Measurements from ENCODE around the gene PNMA6F.
"Not testable (repeated sequence)": the region's sequence is repeated elsewhere in the genome, so short reads cannot be mapped to it uniquely, and the experiment has no call there.

Gene PNMA6F

DNA sequence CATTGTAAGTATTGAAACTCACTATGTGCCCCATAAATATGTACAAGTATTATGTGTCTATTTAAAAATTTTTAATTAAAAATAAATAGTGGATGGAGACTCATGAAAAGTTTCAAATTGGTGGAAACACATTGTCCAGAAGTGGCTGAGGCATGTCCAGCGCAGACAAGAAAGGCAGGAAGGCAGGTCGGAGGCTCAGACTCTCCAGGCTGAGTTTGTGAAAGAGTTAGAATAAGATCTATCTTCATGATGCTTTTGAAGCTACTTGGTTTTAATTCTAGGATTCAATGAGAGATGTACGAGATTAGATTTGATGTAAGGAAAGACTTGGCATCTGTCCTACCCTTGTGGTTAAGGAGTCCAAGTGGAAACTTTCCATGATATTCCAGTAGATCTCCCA, 19.8 kb downstream of the PNMA6F start:
- no peak for DNase-seq

DNA sequence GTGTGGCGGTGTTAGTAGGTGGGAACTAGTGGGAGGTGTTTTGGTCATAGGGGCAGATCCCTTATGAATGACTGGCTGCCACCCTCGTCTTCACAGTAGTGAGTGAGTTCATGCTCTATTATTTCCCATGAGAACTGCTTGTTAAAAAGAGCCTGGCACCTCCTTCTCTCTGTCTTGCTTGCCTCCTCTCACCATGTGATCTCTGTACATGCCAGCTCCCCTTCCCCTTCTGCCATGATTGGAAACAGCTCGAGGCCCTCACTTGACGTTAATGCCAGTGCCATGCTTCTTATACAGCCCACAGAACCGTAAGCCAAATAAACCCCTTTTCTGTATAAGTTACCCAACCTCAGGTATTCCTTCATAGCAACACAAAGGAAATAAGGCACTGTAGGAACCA, 21.7 kb downstream of the PNMA6F start:
- no peak for DNase-seq

DNA sequence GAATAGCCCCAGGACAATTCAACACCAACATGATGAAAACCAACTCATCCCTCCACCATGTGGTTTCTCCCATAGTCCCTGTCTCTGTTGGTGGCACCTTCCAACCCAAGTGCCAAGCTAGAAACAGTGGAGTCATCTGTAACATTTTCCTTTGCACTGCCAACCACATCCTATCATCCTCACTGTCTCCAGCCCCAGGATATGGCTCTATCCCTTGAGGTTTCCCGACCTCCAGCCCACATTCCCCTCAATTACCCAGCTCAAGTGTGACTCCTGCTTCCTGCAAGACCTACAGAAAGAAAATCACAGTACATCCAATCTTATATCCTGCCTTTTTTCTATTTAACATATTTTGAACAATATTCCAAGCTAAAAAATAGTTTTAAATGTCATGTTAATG, 24.2 kb downstream of the PNMA6F start:
- DNase-seq = no peak

DNA sequence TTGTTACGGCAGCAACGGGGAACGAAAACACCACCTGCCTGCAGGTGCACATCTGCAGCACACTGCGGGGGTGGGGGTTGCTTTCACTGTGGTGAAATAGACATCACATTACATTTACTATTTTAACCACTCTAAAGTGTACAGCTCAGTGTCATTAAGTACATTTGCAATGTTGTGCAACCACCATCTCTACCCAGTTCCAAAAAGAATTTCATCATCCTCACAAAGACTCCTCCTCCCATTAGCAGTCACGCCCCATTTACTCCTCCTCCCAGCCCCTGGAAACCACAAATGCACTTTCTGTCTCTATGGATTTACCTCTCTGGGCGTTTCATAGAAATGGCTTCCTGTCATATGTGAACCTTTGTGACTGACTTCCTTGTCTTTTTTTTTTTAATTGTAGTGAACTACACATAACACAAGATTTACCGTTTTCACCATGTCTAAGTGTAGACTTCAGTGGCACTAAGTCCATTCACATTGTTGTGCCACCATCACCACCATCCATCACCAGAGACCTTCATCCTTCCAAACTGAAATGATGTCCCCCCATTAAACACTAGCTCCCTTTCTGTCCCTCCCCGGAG, 28.0 kb downstream of the PNMA6F start:
- DNase-seq = not testable (repeated sequence)

DNA sequence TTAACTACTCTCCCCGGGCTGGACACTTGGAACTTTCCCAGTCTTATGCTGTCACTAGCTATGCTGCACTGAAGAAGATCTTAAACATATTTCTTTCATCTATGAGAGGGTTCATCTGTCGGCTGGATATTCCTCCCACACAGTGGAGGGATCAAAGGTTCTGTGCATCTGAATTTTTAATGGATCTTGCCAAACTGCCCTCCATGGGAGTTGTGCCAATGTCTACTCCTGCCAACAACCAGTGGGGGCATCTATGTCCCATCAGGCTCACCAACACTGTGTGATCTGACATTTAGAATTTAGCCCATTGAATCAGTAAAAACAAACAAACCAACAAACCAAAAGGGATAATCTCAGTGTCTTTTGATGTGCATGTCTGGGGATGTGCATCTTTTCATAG, 32.8 kb downstream of the PNMA6F start:
- DNase-seq = not testable (repeated sequence)

DNA sequence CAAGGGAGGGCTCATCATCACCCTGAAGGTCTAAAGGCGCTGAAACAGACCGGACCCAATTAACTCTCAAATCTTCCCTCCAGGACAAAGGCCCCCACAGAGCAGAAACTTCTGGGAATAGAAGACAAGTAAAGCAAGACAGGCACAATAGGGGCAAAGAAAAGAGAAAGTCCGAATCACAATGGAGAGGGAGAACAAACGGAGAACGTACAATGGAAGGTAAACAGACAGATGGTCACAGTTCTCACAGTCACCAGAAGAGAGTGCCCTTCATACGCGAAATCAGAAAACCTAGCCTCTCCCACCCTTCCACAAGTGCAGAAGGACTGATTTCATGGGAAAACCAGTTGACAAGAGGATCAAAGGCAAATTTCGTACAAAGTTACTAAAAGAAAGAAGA, 35.9 kb downstream of the PNMA6F start:
- not testable (repeated sequence) for DNase-seq

DNA sequence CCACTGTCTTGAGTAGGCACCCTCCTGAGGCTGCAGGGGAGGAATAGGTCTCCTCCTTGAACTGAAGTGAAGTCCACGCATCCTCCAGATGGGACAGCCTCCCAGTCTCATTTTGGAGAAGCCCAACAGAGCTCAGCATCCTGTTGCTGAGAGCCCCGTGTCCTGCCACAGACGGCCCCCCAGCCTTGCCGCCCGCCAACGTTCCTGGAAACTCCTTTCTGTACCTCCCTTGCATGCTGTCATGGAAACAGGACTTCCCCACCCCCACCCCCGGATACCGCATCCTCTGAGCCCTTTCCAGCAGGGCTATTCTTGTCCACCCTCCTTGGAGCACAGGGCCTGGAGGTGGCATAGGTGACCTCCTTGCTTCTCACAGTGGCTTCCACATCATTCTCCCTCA, 37.6 kb downstream of the PNMA6F start:
- DNase-seq = not testable (repeated sequence)

DNA sequence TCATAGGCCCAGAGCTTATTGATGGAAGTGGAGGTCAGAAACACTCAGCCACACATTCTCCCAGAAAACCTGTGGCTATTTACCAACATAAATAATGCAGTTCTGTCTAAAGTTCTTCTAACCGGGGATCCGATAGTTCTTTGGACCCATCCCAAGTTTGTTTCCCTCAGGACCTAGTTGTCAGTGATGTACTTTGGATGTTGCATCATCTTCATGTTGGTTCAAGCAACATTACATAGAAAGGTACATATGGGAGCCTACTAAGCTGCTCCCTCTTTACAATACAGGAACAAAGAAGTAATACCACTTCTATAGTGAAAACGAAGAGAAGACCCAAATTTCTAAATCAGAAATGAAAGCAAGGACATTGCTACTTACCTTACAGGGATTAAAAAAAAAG, 39.8 kb downstream of the PNMA6F start:
- DNase-seq = not testable (repeated sequence)

DNA sequence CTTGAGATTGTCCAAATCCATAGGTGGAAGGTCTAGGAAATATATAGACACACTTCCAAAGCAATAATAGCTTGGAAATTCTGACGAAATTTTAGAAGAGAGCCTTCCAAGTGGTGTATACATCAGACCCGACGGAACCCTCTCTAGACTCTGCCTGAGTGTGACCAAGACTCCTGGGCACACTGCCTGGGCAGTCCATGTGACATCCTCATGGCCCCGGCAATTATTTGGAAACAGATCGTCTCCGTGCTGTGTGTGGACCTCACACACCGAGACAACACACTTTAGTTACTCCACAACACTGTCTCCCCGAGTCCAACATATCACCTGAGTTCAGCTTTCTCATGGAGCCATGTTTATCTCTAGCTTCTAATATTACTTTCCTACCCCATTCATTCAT, 42.3 kb downstream of the PNMA6F start:
- DNase-seq = not testable (repeated sequence)

DNA sequence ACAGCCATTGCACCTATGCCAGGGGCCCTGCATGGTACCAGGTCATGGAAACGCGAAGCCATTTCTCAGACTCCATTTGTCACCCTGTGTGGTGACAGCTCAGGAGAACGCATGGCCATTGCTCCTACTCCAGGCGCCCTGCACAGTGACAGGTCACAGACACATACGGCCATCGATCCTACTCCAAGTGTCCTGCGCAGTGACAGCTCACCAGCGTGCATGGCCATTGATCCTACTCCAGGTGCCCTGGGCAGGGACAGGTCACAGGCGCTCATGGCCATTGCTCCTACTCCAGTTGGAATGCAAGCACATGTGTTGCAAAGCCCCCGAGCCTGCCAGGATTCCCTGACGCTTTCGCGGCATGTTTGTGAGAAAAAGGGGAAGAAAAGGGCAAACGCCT, 45.5 kb downstream of the PNMA6F start:
- not testable (repeated sequence) for DNase-seq

DNA sequence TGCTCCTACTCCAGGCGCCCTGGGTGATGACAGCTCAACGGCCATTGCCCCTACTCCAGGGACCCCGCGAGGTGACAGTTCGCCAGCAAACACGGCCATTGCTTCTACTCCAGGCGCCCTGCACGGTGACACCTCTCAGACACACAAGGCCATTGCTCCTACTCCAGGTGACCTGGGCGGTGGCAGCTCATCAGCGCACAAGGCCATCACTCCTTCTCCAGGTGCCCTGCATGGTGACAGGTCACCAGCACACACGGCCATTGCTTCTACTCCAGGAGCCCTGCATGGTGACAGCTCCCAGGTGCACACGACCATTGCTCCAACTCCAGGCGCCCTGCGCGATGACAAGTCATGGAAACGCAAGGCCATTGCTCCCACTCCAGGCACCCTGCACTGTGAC, 46.1 kb downstream of the PNMA6F start:
- DNase-seq = not testable (repeated sequence)

DNA sequence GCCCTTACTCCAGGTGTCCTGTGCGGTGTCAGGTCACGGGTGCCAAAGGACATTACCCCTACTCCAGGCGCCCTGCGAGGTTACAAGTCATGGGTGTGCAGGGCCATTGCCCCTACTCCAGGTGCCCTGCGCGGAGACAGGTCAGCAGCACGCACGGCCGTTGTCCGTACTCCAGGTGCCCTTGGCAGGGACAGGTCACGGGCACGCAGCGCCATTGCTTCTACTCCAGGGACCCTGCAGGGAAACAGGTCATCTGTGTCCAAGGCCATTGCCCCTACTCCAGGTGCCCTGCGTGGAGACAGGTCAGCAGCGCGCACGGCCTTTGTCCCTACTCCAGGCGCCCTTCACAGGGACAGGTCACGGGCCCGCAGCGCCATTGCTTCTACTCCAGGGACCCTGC, 49.0 kb downstream of the PNMA6F start:
- DNase-seq = not testable (repeated sequence)

DNA sequence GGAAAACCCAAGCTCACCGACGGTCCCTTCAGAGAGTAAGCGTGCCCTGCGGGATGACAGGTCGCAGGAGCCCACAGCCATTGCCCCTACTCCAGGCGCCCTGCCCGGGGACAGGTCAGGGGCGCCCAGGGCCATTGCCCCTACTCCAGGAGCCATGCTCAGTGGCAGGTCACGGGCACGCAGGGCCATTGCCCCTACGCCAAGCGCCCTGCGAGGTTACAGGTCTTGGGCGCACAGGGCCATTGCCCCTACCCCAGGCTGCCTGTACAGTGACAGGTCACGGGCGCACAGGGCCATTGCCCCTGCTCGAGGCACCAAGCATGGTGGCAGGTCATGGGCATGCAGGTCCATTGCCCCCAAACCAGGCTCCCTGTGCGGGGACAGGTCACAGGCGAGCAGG, 49.5 kb downstream of the PNMA6F start:
- DNase-seq = not testable (repeated sequence)
